Nephron progenitor cell (in vitro differentiated cells): Measurements from ENCODE around the gene SLC47A2.

ENCODE experiments used
- DNase-seq: peaks from one replicate; pipeline ENCODE4 v3.0.0; 2021
- H3K27ac Mint-ChIP-seq: 2 replicates; pipeline ENCODE4 v1.8.0; 2021; ENCODE audit warnings: mild to moderate bottlenecking, moderate library complexity, mixed read lengths
- H3K27me3 Mint-ChIP-seq: 2 replicates; pipeline ENCODE4 v1.8.0; 2021; ENCODE audit warnings: mild to moderate bottlenecking, low read depth, mixed read lengths; ENCODE audit not compliant: poor library complexity
- H3K36me3 Mint-ChIP-seq: 2 replicates; pipeline ENCODE4 v1.8.0; 2021; ENCODE audit warnings: low read depth, mixed read lengths
- H3K4me1 Mint-ChIP-seq: 2 replicates; pipeline ENCODE4 v1.8.0; 2021; ENCODE audit warnings: mixed read lengths
- H3K4me3 Mint-ChIP-seq: 2 replicates; pipeline ENCODE4 v1.8.0; 2021; ENCODE audit warnings: mild to moderate bottlenecking, moderate library complexity, mixed read lengths
- H3K9me3 Mint-ChIP-seq: 2 replicates; pipeline ENCODE4 v1.8.0; 2021; ENCODE audit warnings: mild to moderate bottlenecking, moderate library complexity, mixed read lengths
- CTCF ChIP-seq: fragments of 200-600 bp; sonication (generic); IDR thresholded peaks from 2 replicates; pipeline ENCODE4 v1.5.0; 2021; ENCODE audit warnings: antibody characterized with exemption

SLC47A2 gene

GRCh38 chr17:19648475-19649273, 67.7 kb downstream of the SLC47A2 start, which contains the start of gene ALDH3A2:
Gene ALDH3A2, plus strand, starts transcription at chr17:19648751. Its CDS starts 221 bp downstream, at chr17:19648972.
- peaks cover 56% of the 10 kb centered on the region for H3K4me1 Mint-ChIP-seq

DNA sequence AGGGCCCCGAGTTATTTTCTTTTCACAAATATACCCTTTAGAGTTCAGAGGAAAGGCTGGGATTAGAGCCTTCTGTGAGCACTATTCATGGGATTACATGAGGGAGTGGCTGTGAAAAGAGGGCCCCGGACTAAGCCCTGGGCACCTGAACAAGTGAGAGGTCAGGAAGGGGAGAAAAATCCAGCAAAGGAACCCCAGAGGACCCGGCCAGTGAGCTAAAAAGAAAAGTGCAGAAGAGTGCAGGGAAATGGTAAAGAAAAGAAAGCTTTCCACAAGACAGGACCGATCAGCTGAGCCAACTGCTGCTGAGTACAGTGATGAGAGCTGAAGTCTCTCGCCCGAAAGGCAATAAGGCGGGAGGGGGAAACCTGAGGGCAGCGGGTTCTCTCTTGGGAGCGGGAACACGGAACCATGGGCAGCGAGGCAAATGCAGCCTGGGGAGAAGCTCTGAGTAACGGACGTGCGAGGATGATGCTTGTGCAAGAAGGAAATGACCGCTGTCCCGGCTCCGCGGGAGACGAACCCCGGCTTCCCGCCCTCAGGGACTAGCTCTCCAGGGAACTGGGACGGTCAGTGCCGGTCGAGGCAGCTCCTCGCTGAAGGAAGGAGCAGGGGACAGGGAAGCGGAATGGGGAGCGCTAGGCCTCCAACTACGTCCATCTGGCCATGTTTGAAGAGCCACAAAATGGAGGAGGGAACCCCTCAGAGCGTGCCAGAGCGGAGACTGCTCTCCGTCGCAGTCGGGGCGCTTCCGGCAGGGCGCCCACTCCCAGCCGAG, 68.5 kb downstream of the SLC47A2 start:
- Mint-ChIP-seq H3K9me3 (peaks cover 5% of the 10 kb centered on the region), H3K27ac (peak overlapping the region; percentile 97), H3K27me3 (peaks cover 3% of the 10 kb centered on the region), H3K4me3 (peak overlapping the region; percentile 92), H3K4me1 (peaks cover 64% of the 10 kb centered on the region), H3K36me3 (peaks cover 14% of the 10 kb centered on the region)
- TF ChIP-seq CTCF: no peak
- DNase-seq: peak; percentile 51

More at GRCh38 chr17:19648475-19649273, 67.7 kb downstream of the SLC47A2 start, which contains the start of gene ALDH3A2:
- TF ChIP-seq CTCF: no peak
- Mint-ChIP-seq H3K27ac (peak within 1 kb of the TSS; percentile 97), H3K9me3 (peaks cover 11% of the 10 kb centered on the region), H3K36me3 (peaks cover 22% of the 10 kb centered on the region), H3K27me3 (peaks cover 3% of the 10 kb centered on the region), H3K4me3 (peak within 1 kb of the TSS; percentile 92)
- DNase-seq: peak; percentile 97

DNA sequence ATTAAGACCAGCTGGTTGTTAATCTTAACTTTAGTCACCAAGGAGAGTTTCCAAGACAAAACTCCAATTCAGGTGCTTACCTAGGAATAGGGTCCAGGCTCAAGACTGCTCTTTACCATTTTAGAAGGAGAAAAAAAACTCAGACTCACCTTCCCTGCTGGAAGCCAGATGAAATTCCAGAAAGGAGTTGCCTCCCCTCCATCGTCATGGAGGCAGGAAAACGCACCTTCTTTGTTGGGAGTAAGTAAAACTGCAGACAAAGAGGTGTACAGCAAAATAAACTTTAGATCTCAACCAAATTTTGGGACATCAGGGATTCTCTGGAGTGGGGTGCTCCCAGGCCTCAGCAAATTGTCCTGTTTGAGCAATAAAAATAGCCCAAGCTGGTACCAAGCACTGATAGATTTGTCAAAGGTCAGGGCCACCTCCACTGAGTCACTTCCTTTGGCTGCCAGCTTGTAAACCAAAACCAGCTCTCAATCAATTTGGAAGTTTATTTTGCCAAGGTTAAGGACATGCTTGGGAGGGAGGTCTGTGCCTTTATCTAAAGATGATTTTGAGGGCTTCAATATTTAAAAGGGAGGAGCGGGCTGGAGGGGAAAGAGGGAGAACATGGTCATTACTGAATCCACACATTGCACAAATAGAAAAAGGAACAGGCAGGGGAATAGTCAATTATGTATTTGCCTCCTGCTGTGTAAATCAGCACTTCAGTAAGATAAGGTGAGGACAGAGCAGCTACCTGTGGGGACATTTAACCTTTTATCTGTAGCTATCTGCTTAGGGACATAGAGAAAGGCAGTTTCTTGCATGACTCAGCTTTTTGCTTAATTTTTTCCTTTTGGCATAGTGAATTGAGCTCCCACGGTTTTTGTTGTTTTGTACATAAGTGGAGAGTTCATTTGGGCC, 69.3 kb downstream of the SLC47A2 start:
- Mint-ChIP-seq H3K4me3 (peak overlapping the region; percentile 92), H3K27me3 (peaks cover 3% of the 10 kb centered on the region), H3K9me3 (peaks cover 3% of the 10 kb centered on the region), H3K4me1 (peaks cover 72% of the 10 kb centered on the region), H3K27ac (no peak overlapping the region), H3K36me3 (peaks cover 6% of the 10 kb centered on the region)
- TF ChIP-seq CTCF: no peak
- no peak for DNase-seq

DNA sequence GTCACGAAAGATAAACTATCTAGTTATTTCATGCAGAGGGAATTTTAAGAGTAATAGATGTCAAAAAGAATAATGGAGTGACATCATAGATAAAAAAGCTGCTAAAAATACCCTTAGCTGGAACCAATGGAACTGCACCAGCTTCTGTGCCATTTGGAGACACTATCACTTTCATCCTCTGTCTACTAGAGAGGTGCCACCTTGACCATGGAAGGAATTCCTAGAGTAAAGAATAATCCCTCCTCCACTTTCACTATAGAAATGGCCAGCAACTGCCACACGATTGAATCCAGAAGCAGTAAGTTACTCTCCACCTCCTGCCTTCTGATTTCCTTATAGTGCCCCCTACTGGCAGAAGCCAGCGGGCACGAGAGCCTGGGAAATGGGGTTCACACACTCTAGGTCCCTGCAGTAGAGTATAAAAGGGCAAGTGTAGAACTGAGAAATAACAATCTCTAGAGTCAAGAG, 70.6 kb downstream of the SLC47A2 start:
- H3K36me3 Mint-ChIP-seq: no peaks in the 10 kb centered on the region
- H3K9me3 Mint-ChIP-seq: no peaks in the 10 kb centered on the region
- peak; percentile 24 for DNase-seq
- H3K27ac Mint-ChIP-seq: no peak overlapping the region
- TF ChIP-seq CTCF: peak; percentile 58
- peaks cover 3% of the 10 kb centered on the region for H3K27me3 Mint-ChIP-seq
- H3K4me3 Mint-ChIP-seq: no peak overlapping the region
- H3K4me1 Mint-ChIP-seq: peaks cover 69% of the 10 kb centered on the region

GRCh38 chr17:19644493-19645210, 71.7 kb downstream of the SLC47A2 start:
- no peak for TF ChIP-seq CTCF
- no peak for DNase-seq
- H3K4me3 Mint-ChIP-seq: no peak overlapping the region
- H3K27me3 Mint-ChIP-seq: peaks cover 3% of the 10 kb centered on the region
- no peaks in the 10 kb centered on the region for H3K36me3 Mint-ChIP-seq
- H3K9me3 Mint-ChIP-seq: no peaks in the 10 kb centered on the region
- no peak overlapping the region for H3K27ac Mint-ChIP-seq
- H3K4me1 Mint-ChIP-seq: peaks cover 64% of the 10 kb centered on the region
